Right renal pelvis (tissue), 4 donors: ENCODE data around the gene CERS1. TPM values are rescaled to one million over a fixed set of nuclear protein-coding genes. Genes with fewer than 3 reads are reported as not detected.

Experiments used
- DNase-seq, 4 donors: peaks; one replicate each; pipeline ENCODE4 v3.0.0-alpha.2; 2013; ENCODE audit warnings: low read depth in 4 of 4, low spot score in 3 of 4, missing footprints in 1 of 4
- polyA plus RNA-seq, 4 donors: library from polyadenylated mRNA; unstranded; fragments of 120-200 nt; gene quantifications; one replicate each; pipeline ENCODE4 v1.2.1, GENCODE V29; 2013; ENCODE audit not compliant: insufficient read length in 4 of 4

Gene CERS1
- polyA plus RNA-seq, 4 donors = 5.4 to 8.0 (median 6.4) TPM

- no peak for DNase-seq
Measured at GRCh38 chr19:18843960-18844359, 52.0 kb downstream of the CERS1 start.

- no peak for DNase-seq
Measured at GRCh38 chr19:18842166-18842565, 53.8 kb downstream of the CERS1 start.

- no peak for DNase-seq
Measured at GRCh38 chr19:18841400-18841799, 54.6 kb downstream of the CERS1 start.

GRCh38 chr19:18840288-18841267 is 55.4 kb downstream of the CERS1 start:
- DNase-seq = no peak

- DNase-seq = no peak
Measured at GRCh38 chr19:18839465-18840287, 56.3 kb downstream of the CERS1 start.

GRCh38 chr19:18834644-18834984 is 61.3 kb downstream of the CERS1 start:
- DNase-seq = no peak

GRCh38 chr19:18833849-18834643 is 61.9 kb downstream of the CERS1 start:
- no peak for DNase-seq

- DNase-seq = no peak
Measured at GRCh38 chr19:18833141-18833476, 62.8 kb downstream of the CERS1 start.

GRCh38 chr19:18832306-18833140 is 63.4 kb downstream of the CERS1 start:
- no peak for DNase-seq

- peak; percentile 89 to 94 (median 91) for DNase-seq
Measured at GRCh38 chr19:18831524-18832305, 64.2 kb downstream of the CERS1 start, which contains the start of gene UPF1. Gene UPF1 (plus strand): TSS chr19:18831959. CDS start chr19:18832210, 251 bp downstream.

GRCh38 chr19:18830488-18830887 is 65.5 kb downstream of the CERS1 start:
- no peak for DNase-seq

GRCh38 chr19:18828786-18829185 is 67.2 kb downstream of the CERS1 start:
- DNase-seq = no peak

Other genes starting within 250 kb of the CERS1 start
- 10 to 100 TPM; 16.6 to 23.1 (median 18.9) TPM for gene CRTC1, start 212.5 kb downstream of the CERS1 start, polyA plus RNA-seq
- under 1 TPM; 0.07 to 0.21 (median 0.11) TPM for gene COMP, start 104.9 kb downstream of the CERS1 start, polyA plus RNA-seq
- gene UPF1, start 64.2 kb downstream of the CERS1 start, polyA plus RNA-seq = 10 to 100 TPM; 50.6 to 70.8 (median 52.5) TPM
- 100 to 1,000 TPM in 3 of 4 donors, 10 to 100 TPM in 1; 93.4 to 140 (median 104) TPM for gene COPE, start 23.2 kb upstream of the CERS1 start, polyA plus RNA-seq
- gene DDX49, start 23.6 kb upstream of the CERS1 start, polyA plus RNA-seq = 10 to 100 TPM; 46.2 to 57.3 (median 48.6) TPM
- gene HOMER3, start 45.1 kb upstream of the CERS1 start, polyA plus RNA-seq = 10 to 100 TPM; 53.2 to 76.5 (median 56.5) TPM
- gene SUGP2, start 137.4 kb upstream of the CERS1 start, polyA plus RNA-seq = 10 to 100 TPM; 79.3 to 88.4 (median 85.5) TPM
- gene ARMC6, start 137.4 kb upstream of the CERS1 start, polyA plus RNA-seq = 10 to 100 TPM; 34.5 to 37.9 (median 34.8) TPM
- 10 to 100 TPM; 17.4 to 21.1 (median 19.8) TPM for gene SLC25A42, start 167.8 kb upstream of the CERS1 start, polyA plus RNA-seq
- gene TMEM161A, start 242.3 kb upstream of the CERS1 start, polyA plus RNA-seq = 10 to 100 TPM; 24.7 to 46.3 (median 31.9) TPM